ENCODE results near the gene ATAD2B.

- no peak for TF ChIP-seq POLR2AphosphoS5 (IDR thresholded peaks at IDR 0.05; ENCODE audit: low read depth, low read length)
- no peak for TF ChIP-seq POLR2A (IDR thresholded peaks at IDR 0.05; ENCODE audit: low read depth, low read length)
- no peak for TF ChIP-seq TAF1 (IDR thresholded peaks at IDR 0.05; ENCODE audit: borderline replicate concordance, low read depth, low read length)
Measured at GRCh38 chr2:23782646-23783045, 144.3 kb downstream of the ATAD2B start.

Data from GM12892 (cell line).